ENCODE results near the gene MINDY2. TPM values are rescaled to one million over a fixed set of nuclear protein-coding genes. Genes with fewer than 3 reads are reported as not detected.

MINDY2 gene
- total and polyA plus RNA-seq, 2 donors (not counting 1 experiment from before 2014, with no cell fraction given): 21.1 to 22.3 TPM

GRCh38 chr15:58867926-58868325 is 96.8 kb downstream of the MINDY2 start:
- DNase-seq (ENCODE audit: low read depth in 2 of 2): no peak
- Histone ChIP-seq H3K36me3 (ENCODE audit: control insufficient read depth, insufficient read depth, low read length) (no peaks in the 10 kb centered on the region), H3K79me2 (ENCODE audit: control insufficient read depth, insufficient read depth, low read length) (no peaks in the 10 kb centered on the region), H3K4me2 (ENCODE audit: extremely low read depth, insufficient read depth, low read length) (no peak overlapping the region), H3K9ac (ENCODE audit: insufficient read depth, low read length) (no peak overlapping the region), H3K4me1 (ENCODE audit: control insufficient read depth, extremely low read depth, insufficient read depth, low read length) (no peaks in the 10 kb centered on the region), H3K27me3 (ENCODE audit: control insufficient read depth, insufficient read depth, low read length) (no peaks in the 10 kb centered on the region), H2AFZ (ENCODE audit: low read length) (no peak overlapping the region), H3K4me3 (replicated peaks in 1 of 4; ENCODE audit: control extremely low read depth in 1 of 4, insufficient read depth in 1 of 4, low read depth in 3 of 4, low read length in 4 of 4) (no peak overlapping the region), H4K20me1 (ENCODE audit: control insufficient read depth, extremely low read depth, insufficient read depth, low read length) (no peaks in the 10 kb centered on the region), H3K27ac (ENCODE audit: insufficient read depth, low read length) (no peak overlapping the region), H3K9me3 (ENCODE audit: control insufficient read depth, insufficient read depth, low read depth, low read length) (no peaks in the 10 kb centered on the region)
- TF ChIP-seq CTCF (conservative IDR thresholded peaks at IDR 0.05 in 1 of 2, IDR thresholded peaks at IDR 0.05 in 1 of 2; ENCODE audit: low read depth in 1 of 2, low read length in 2 of 2) (no peak), EZH2 (IDR thresholded peaks at IDR 0.05; ENCODE audit: low read length, missing control alignments) (no peak)

DNA sequence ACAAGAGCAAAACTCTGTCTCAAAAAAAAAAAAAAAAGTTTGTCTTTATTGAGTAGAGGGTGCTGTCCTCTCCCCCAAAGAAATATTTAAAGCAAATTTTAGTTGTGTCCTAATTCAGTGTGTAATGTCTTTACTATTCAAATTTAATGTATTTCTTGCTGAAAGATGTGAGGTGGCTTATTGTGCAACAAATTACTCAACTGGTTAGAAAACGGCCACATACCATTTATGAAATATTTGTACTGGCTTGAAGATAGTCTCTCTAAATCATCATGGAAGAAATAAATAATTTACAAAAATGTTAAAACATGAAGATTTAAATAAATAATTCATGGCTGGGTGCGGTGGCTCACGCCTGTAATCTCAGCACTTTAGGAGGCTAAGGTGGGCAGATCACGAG is 99.3 kb downstream of the MINDY2 start:
- Histone ChIP-seq H3K27me3 (ENCODE audit: control insufficient read depth, insufficient read depth, low read length) (no peaks in the 10 kb centered on the region), H3K36me3 (ENCODE audit: control insufficient read depth, insufficient read depth, low read length) (no peaks in the 10 kb centered on the region), H3K4me3 (replicated peaks in 1 of 4; ENCODE audit: control extremely low read depth in 1 of 4, insufficient read depth in 1 of 4, low read depth in 3 of 4, low read length in 4 of 4) (no peak overlapping the region), H3K27ac (ENCODE audit: insufficient read depth, low read length) (no peak overlapping the region), H2AFZ (ENCODE audit: low read length) (no peak overlapping the region), H4K20me1 (ENCODE audit: control insufficient read depth, extremely low read depth, insufficient read depth, low read length) (no peaks in the 10 kb centered on the region), H3K79me2 (ENCODE audit: control insufficient read depth, insufficient read depth, low read length) (no peaks in the 10 kb centered on the region), H3K4me1 (ENCODE audit: control insufficient read depth, extremely low read depth, insufficient read depth, low read length) (peaks cover 4% of the 10 kb centered on the region), H3K4me2 (ENCODE audit: extremely low read depth, insufficient read depth, low read length) (no peak overlapping the region), H3K9ac (ENCODE audit: insufficient read depth, low read length) (no peak overlapping the region), H3K9me3 (ENCODE audit: control insufficient read depth, insufficient read depth, low read depth, low read length) (no peaks in the 10 kb centered on the region)
- DNase-seq (ENCODE audit: low read depth in 2 of 2): peak in 1 of 2 donors; percentile 54
- TF ChIP-seq EZH2 (IDR thresholded peaks at IDR 0.05; ENCODE audit: low read length, missing control alignments) (no peak), CTCF (conservative IDR thresholded peaks at IDR 0.05 in 1 of 2, IDR thresholded peaks at IDR 0.05 in 1 of 2; ENCODE audit: low read depth in 1 of 2, low read length in 2 of 2) (no peak)

DNA sequence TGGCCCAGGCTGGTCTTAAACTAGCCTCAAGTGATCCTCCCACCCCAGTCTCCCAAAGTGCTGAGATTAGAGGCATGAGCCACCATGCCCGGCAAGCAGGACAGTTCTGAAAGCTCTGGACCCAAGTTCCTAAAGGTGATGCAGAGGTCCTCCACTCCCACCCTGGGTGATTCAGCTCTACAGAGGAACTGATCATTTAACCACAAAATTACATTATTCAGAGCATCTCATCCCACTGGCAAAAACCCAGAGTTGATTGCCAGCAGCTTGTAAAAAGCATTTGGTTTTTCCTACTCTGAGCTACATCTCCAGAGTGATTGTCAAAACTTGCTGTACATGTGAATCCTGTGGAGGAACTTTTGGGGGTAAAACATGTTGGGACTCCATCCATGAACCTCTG is 102.2 kb downstream of the MINDY2 start:
- Histone ChIP-seq H3K36me3 (ENCODE audit: control insufficient read depth, insufficient read depth, low read length) (peaks cover 2% of the 10 kb centered on the region), H3K4me1 (ENCODE audit: control insufficient read depth, extremely low read depth, insufficient read depth, low read length) (peaks cover 4% of the 10 kb centered on the region), H3K4me2 (ENCODE audit: extremely low read depth, insufficient read depth, low read length) (no peak overlapping the region), H2AFZ (ENCODE audit: low read length) (no peak overlapping the region), H3K9ac (ENCODE audit: insufficient read depth, low read length) (no peak overlapping the region), H3K27me3 (ENCODE audit: control insufficient read depth, insufficient read depth, low read length) (no peaks in the 10 kb centered on the region), H3K79me2 (ENCODE audit: control insufficient read depth, insufficient read depth, low read length) (no peaks in the 10 kb centered on the region), H3K9me3 (ENCODE audit: control insufficient read depth, insufficient read depth, low read depth, low read length) (no peaks in the 10 kb centered on the region), H3K4me3 (replicated peaks in 1 of 4; ENCODE audit: control extremely low read depth in 1 of 4, insufficient read depth in 1 of 4, low read depth in 3 of 4, low read length in 4 of 4) (no peak overlapping the region), H3K27ac (ENCODE audit: insufficient read depth, low read length) (no peak overlapping the region), H4K20me1 (ENCODE audit: control insufficient read depth, extremely low read depth, insufficient read depth, low read length) (no peaks in the 10 kb centered on the region)
- no peak for TF ChIP-seq EZH2 (IDR thresholded peaks at IDR 0.05; ENCODE audit: low read length, missing control alignments)
- TF ChIP-seq CTCF (conservative IDR thresholded peaks at IDR 0.05 in 1 of 2, IDR thresholded peaks at IDR 0.05 in 1 of 2; ENCODE audit: low read depth in 1 of 2, low read length in 2 of 2): no peak
- DNase-seq (ENCODE audit: low read depth in 2 of 2): peak; percentile 24 to 55

All from fibroblast of lung (primary cell).